ENCODE data around the gene MXD3.

GRCh38 chr5:177343777-177344176 is 32.1 kb upstream of the MXD3 start:
- TF ChIP-seq CTCF (conservative IDR thresholded peaks at IDR 0.05; ENCODE audit: low read depth, low read length) (no peak), POLR2A (IDR thresholded peaks at IDR 0.05; ENCODE audit: low read depth, low read length) (no peak), SMC3 (IDR thresholded peaks at IDR 0.05; ENCODE audit: low read depth, low read length) (no peak), BHLHE40 (IDR thresholded peaks at IDR 0.05; ENCODE audit: low read depth, low read length) (no peak), CEBPB (IDR thresholded peaks at IDR 0.05; ENCODE audit: low read depth, low read length) (no peak), MAFK (IDR thresholded peaks at IDR 0.05; ENCODE audit: low read depth, low read length) (no peak), ELK1 (IDR thresholded peaks at IDR 0.05; ENCODE audit: borderline replicate concordance, low read depth, low read length) (no peak), RAD21 (IDR thresholded peaks at IDR 0.05; ENCODE audit: low read length) (no peak), MXI1 (IDR thresholded peaks at IDR 0.05; ENCODE audit: borderline replicate concordance, low read depth, low read length) (no peak), RFX5 (IDR thresholded peaks at IDR 0.05; ENCODE audit: low read depth, low read length) (no peak), CHD1 (IDR thresholded peaks at IDR 0.05; ENCODE audit: low read depth, low read length) (no peak), RCOR1 (IDR thresholded peaks at IDR 0.05; ENCODE audit: insufficient replicate concordance, low read length) (no peak), FOS (IDR thresholded peaks at IDR 0.05; ENCODE audit: low read depth, low read length) (no peak)
